Middle frontal gyrus (tissue), 1 donor: ENCODE results near the gene PSG3.
"Not testable (repeated sequence)": the region's sequence is repeated elsewhere in the genome, so short reads cannot be mapped to it uniquely, and the experiment has no call there.

Experiments used
- DNase-seq: peaks from one replicate; pipeline ENCODE4 v3.0.0-alpha.2; 2015; ENCODE audit warnings: low spot score; ENCODE audit errors: extremely low spot score

Gene PSG3

GRCh38 chr19:42695811-42696503, 44.3 kb downstream of the PSG3 start:
- DNase-seq: no peak

DNA sequence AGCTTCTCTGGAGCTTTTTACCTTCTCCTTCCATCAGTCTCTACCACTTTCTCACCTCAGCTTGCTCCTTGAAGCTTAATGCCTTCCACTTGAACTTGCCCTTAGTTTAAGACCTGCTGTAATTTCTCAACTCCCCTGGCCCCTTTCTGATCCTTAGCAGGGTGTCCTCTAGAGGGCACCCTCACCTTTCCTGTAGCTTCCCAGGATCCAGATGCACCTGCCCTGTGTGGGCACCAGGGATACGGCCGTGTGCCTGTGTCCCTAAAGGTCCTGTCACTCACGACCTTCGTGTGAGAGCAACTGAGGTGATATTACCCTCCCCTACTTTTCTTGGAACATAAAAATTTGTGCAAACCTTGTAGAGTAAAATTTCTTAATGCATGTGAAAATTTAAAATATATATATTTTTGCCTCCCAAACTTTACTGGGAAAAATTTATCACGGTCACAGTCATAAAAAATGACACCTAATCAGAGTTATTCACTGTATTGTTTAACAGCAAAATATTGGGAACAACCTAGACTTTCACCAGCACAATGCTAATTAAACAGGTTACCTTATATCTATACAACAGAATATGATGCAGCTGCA, 46.4 kb downstream of the PSG3 start:
- no peak for DNase-seq

GRCh38 chr19:42683917-42684513, 56.3 kb downstream of the PSG3 start:
- DNase-seq: no peak

- not testable (repeated sequence) for DNase-seq
These were observed 64.0 kb downstream of the PSG3 start for GRCh38 chr19:42676326-42676725.

- DNase-seq: not testable (repeated sequence)
These were observed 65.7 kb downstream of the PSG3 start for GRCh38 chr19:42674549-42674948.
